Endothelial cell of umbilical vein (primary cell): ENCODE results near the gene DET1. TPM values are rescaled to one million over a fixed set of nuclear protein-coding genes. Genes with fewer than 3 reads are reported as not detected.
A peak's percentile ranks its signal among the peaks of the same experiment; 100 is the strongest.

Source experiments
- BruUV-seq: library from RNA; stranded (reverse); fragments of 400-500 nt; replicated peaks from 2 replicates; lab custom pipeline; 2021; lab: Mats Ljungman, UMichigan
- CTCF ChIA-PET: fragments of 300-600, 350-600 bp; sonication (Branson Sonifier 250); formaldehyde crosslinking; loops from one replicate; lab custom pipeline; 2021; ENCODE audit warnings: antibody characterized with exemption, inconsistent platforms; lab: Charles Lee
- POLR2A ChIA-PET: fragments of 300-600, 350-600 bp; sonication (Branson Sonifier 250); formaldehyde crosslinking; loops from one replicate; lab custom pipeline; 2021; ENCODE audit warnings: antibody characterized with exemption, inconsistent platforms; lab: Charles Lee
- DNase-seq: peaks from one replicate; pipeline ENCODE4 v3.0.0-alpha.2; 2011; ENCODE audit warnings: low read depth, low spot score
- FAIRE-seq: peaks from 2 replicates; lab custom pipeline; 2011; peaks lifted over from hg19 to GRCh38; lab: Jason Lieb, UNC
- H2AFZ ChIP-seq: 2 replicates; pipeline ENCODE4 v1.6.0; 2012; ENCODE audit warnings: low read depth, low read length, control low read depth, inconsistent platforms
- H3K27ac ChIP-seq: 2 replicates; pipeline ENCODE4 v1.5.1; 2011; ENCODE audit warnings: low read depth, mild to moderate bottlenecking, control low read depth, low read length, moderate library complexity; ENCODE audit not compliant: insufficient read depth
- H3K27me3 ChIP-seq, 2 experiments: 2 replicates each; pipeline versions ENCODE4 v1.6.0 to v1.6.1; 2011; ENCODE audit warnings: low read length in 2 of 2, mixed read lengths in 1 of 2; ENCODE audit not compliant: control insufficient read depth in 2 of 2, insufficient read depth in 2 of 2
- H3K36me3 ChIP-seq, 2 experiments: 2 replicates in 1 of 2; 3 replicates in 1 of 2; pipeline ENCODE4 v1.5.1; 2011; ENCODE audit warnings: low read length in 2 of 2, mild to moderate bottlenecking in 1 of 2, moderate library complexity in 1 of 2; ENCODE audit not compliant: control insufficient read depth in 2 of 2, insufficient read depth in 2 of 2; ENCODE audit errors: extremely low read depth in 1 of 2
- H3K4me1 ChIP-seq: 3 replicates; pipeline ENCODE4 v1.5.1; 2011; ENCODE audit warnings: mild to moderate bottlenecking, low read length; ENCODE audit not compliant: control insufficient read depth, insufficient read depth; ENCODE audit errors: extremely low read depth
- H3K4me2 ChIP-seq: 2 replicates; pipeline ENCODE4 v1.6.1; 2011; ENCODE audit warnings: low read length, control low read depth, mixed read lengths; ENCODE audit not compliant: insufficient read depth
- H3K4me3 ChIP-seq, 3 experiments: fragments of 200-600 bp in 1 of 3; sonication (generic), shearing (Covaris generic) in 1 of 3; replicated peaks in 1 of 3; 2 replicates each; pipeline ENCODE4 v1.5.1; 2011 to 2016; ENCODE audit warnings: control low read depth in 3 of 3, low read length in 3 of 3, mild to moderate bottlenecking in 2 of 3, inconsistent platforms in 1 of 3, low read depth in 1 of 3, moderate library complexity in 1 of 3; ENCODE audit not compliant: insufficient read depth in 1 of 3
- H3K79me2 ChIP-seq: 2 replicates; pipeline ENCODE4 v1.6.0; 2012; ENCODE audit warnings: low read length, inconsistent platforms; ENCODE audit not compliant: control insufficient read depth, insufficient read depth
- H3K9ac ChIP-seq: replicated peaks from 2 replicates; pipeline ENCODE3; 2011; ENCODE audit warnings: low read length, control low read depth; ENCODE audit not compliant: insufficient read depth; ENCODE audit errors: extremely low read depth
- H3K9me1 ChIP-seq: replicated peaks from 3 replicates; pipeline ENCODE4 v1.6.0; 2011; ENCODE audit warnings: mild to moderate bottlenecking, low read length; ENCODE audit not compliant: control insufficient read depth, insufficient read depth; ENCODE audit errors: extremely low read depth
- H3K9me3 ChIP-seq: replicated peaks from 2 replicates; pipeline ENCODE4 v1.5.1; 2012; ENCODE audit warnings: low read length, inconsistent platforms; ENCODE audit not compliant: control insufficient read depth, insufficient read depth
- H4K20me1 ChIP-seq: replicated peaks from 2 replicates; pipeline ENCODE3; 2011; ENCODE audit warnings: mild to moderate bottlenecking, low read length; ENCODE audit not compliant: control insufficient read depth, insufficient read depth; ENCODE audit errors: extremely low read depth
- EZH2 ChIP-seq: IDR thresholded peaks from 2 replicates; pipeline ENCODE4 v1.6.1; 2012; ENCODE audit warnings: borderline replicate concordance, low read depth, mild to moderate bottlenecking, moderate library complexity, low read length, inconsistent platforms; ENCODE audit not compliant: severe bottlenecking
- FOS ChIP-seq: IDR thresholded peaks from 2 replicates; pipeline ENCODE4 v1.6.1; 2011; ENCODE audit warnings: mild to moderate bottlenecking, low read length, moderate library complexity, borderline replicate concordance; ENCODE audit not compliant: insufficient read depth
- GATA2 ChIP-seq: IDR thresholded peaks from 2 replicates; pipeline ENCODE4 v1.7.0; 2011; ENCODE audit warnings: low read depth, mild to moderate bottlenecking, moderate library complexity, mixed read lengths, low read length; ENCODE audit not compliant: insufficient read length, insufficient read depth
- JUN ChIP-seq: IDR thresholded peaks from 2 replicates; pipeline ENCODE4 v1.6.1; 2011; ENCODE audit warnings: borderline replicate concordance, low read depth; ENCODE audit not compliant: insufficient read length, insufficient read depth
- MYC ChIP-seq: IDR thresholded peaks from one replicate; pipeline ENCODE4 v1.6.1; 2011; ENCODE audit warnings: mild to moderate bottlenecking, low read depth, low read length
- POLR2A ChIP-seq: IDR thresholded peaks from 2 replicates; pipeline ENCODE4 v1.6.1; 2012; ENCODE audit warnings: low read depth, mild to moderate bottlenecking, control low read depth, low read length
- POLR2AphosphoS5 ChIP-seq: IDR thresholded peaks from 2 replicates; pipeline ENCODE4 v1.6.1; 2012; ENCODE audit warnings: low read depth, mild to moderate bottlenecking, control low read depth, low read length, moderate library complexity; ENCODE audit not compliant: insufficient read depth
- dilution Hi-C: fragments of 300-500 bp; cut with MboI; formaldehyde crosslinking; loops from one replicate; pipeline ENCODE4 v1.15.0; 2019; ENCODE audit warnings: low sequenced_read_pairs; ENCODE audit not compliant: extremely low pct_ligation_motif_present
- intact Hi-C: fragments of 100-400 bp; cut with micrococcal nuclease; formaldehyde crosslinking; loops from one replicate; pipeline ENCODE4 v1.10.0; 2022
- polyA plus RNA-seq, 4 experiments: library from polyadenylated mRNA; depleted of rRNA in 3 of 4; stranded (reverse) in 3 of 4; unstranded in 1 of 4; fragments of >200 nt; gene quantifications; 2 replicates each; pipeline versions ENCODE4 v1.2.1 to v1.2.3, GENCODE V29; 2011 to 2012; ENCODE audit warnings: missing spikeins in 1 of 4
- total RNA-seq: library from RNA; stranded (reverse); gene quantifications from 2 replicates; pipeline ENCODE4 v1.2.3, GENCODE V29; 2021
- TF ChIP-seq, protein P1 (sequence below): IDR thresholded peaks from 2 replicates; pipeline ENCODE4 v1.6.1; 2011; ENCODE audit not compliant: insufficient read depth, insufficient read length
- TF ChIP-seq, protein P2 (sequence below), 2 donors: IDR thresholded peaks; 1 replicate in 1 of 2; 2 replicates in 1 of 2; pipeline ENCODE4 v1.5.1; 2011; ENCODE audit warnings: low read length in 2 of 2, mild to moderate bottlenecking in 2 of 2, moderate library complexity in 2 of 2, control low read depth in 1 of 2, inconsistent platforms in 1 of 2, low read depth in 1 of 2; ENCODE audit not compliant: insufficient read depth in 1 of 2; ENCODE audit errors: extremely low read depth in 1 of 2

DET1 gene
- total and polyA plus RNA-seq, 2 donors (not counting 3 experiments of a cell fraction or from before 2014, with no cell fraction given), result 5.2 to 5.6 TPM

DNA sequence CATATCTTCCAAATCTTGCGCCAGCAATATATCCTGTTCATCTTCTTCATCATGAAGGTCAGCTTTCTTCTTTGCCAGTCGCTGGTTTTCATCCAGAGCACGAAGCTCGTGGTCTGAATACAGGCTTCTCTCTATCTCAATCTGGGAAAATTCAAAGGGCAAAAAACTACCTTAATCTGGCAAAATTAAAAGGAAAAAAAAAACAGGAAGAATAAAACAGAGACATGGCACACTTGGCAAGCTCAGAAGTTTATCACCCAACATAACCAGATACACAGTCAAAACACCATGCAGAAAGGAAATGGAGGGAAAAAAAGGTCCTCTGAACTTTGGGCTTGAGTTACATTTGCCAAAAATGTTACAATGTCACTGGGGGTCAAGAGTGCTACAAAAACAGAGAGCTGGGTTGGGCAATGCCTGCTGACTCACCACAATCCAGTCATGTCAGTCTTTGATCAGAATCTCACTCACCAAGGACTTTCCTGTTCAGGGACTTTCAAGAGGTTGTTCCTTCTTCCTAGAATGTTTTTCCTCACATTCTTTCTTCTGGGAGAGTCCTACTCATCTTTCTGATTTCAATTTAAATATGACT is 80.8 kb downstream of the DET1 start:
- Histone ChIP-seq H4K20me1 (no peaks in the 10 kb centered on the region), H2AFZ (no peak overlapping the region), H3K4me2 (peak overlapping the region; percentile 73), H3K27me3 (no peaks in the 10 kb centered on the region), H3K9me1 (no peaks in the 10 kb centered on the region), H3K9ac (peak overlapping the region; percentile 92), H3K27ac (peak overlapping the region; percentile 96), H3K9me3 (no peaks in the 10 kb centered on the region), H3K36me3 (peaks cover 2 to 14% of the 10 kb centered on the region in 2 experiments), H3K4me1 (peaks cover 37% of the 10 kb centered on the region), H3K4me3 (peak overlapping the region in 1 of 3 experiments; percentile 84), H3K79me2 (peaks cover 43% of the 10 kb centered on the region)
- no TSS peak for BruUV-seq
- no peak for TF ChIP-seq MYC
- peak; percentile 72 for TF ChIP-seq POLR2AphosphoS5
- TF ChIP-seq POLR2A, result peak; percentile 38
- peak; percentile 93 for TF ChIP-seq FOS
- TF ChIP-seq, protein P1, sequence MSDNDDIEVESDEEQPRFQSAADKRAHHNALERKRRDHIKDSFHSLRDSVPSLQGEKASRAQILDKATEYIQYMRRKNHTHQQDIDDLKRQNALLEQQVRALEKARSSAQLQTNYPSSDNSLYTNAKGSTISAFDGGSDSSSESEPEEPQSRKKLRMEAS, result no peak
- TF ChIP-seq, protein P2, sequence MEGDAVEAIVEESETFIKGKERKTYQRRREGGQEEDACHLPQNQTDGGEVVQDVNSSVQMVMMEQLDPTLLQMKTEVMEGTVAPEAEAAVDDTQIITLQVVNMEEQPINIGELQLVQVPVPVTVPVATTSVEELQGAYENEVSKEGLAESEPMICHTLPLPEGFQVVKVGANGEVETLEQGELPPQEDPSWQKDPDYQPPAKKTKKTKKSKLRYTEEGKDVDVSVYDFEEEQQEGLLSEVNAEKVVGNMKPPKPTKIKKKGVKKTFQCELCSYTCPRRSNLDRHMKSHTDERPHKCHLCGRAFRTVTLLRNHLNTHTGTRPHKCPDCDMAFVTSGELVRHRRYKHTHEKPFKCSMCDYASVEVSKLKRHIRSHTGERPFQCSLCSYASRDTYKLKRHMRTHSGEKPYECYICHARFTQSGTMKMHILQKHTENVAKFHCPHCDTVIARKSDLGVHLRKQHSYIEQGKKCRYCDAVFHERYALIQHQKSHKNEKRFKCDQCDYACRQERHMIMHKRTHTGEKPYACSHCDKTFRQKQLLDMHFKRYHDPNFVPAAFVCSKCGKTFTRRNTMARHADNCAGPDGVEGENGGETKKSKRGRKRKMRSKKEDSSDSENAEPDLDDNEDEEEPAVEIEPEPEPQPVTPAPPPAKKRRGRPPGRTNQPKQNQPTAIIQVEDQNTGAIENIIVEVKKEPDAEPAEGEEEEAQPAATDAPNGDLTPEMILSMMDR (IDR thresholded peaks at IDR 0.05; ENCODE audit: extremely low read depth in 1 of 2, insufficient read depth in 1 of 2, low read depth in 1 of 2, low read length in 2 of 2), result no peak
- peak; percentile 60 for TF ChIP-seq JUN
- no peak for TF ChIP-seq EZH2
- TF ChIP-seq GATA2, result peak; percentile 86
- FAIRE-seq, result peak; percentile 70
- ChIA-PET CTCF (interaction anchor here (2.6 kb wide), 1 partner anchor 10 kb away, joined by 26 read pairs; no protein-coding TSS in a partner anchor), POLR2A (no interaction called here)
- intact Hi-C loops (loop anchor here (2.0 to 5.0 kb wide), 3 partner anchors 157 to 431 kb away; partner anchors contain the start of gene AEN), dilution Hi-C loops (no loop called here)
- peak; percentile 64 for DNase-seq
